HG03354 (cell line): ENCODE results near the gene PDZD2.
"Not testable (repeated sequence)": the region's sequence is repeated elsewhere in the genome, so short reads cannot be mapped to it uniquely, and the experiment has no call there.

Experiments used
- ATAC-seq: cut with Tn5 transposase; IDR thresholded peaks from one replicate; pipeline ENCODE4 v1.9.1; 2021; ENCODE audit warnings: mild to moderate bottlenecking; ENCODE audit not compliant: unreplicated experiment, poor library complexity, severe bottlenecking

PDZD2 gene

GRCh38 chr5:31728039-31728438 is 89.1 kb downstream of the PDZD2 start:
- ATAC-seq, result no peak

GRCh38 chr5:31728806-31729205 is 89.9 kb downstream of the PDZD2 start:
- ATAC-seq, result not testable (repeated sequence)

- no peak for ATAC-seq
Measured at GRCh38 chr5:31730139-31730538, 91.2 kb downstream of the PDZD2 start.

GRCh38 chr5:31731016-31731415 is 92.1 kb downstream of the PDZD2 start:
- no peak for ATAC-seq

GRCh38 chr5:31731710-31732301 is 92.9 kb downstream of the PDZD2 start:
- ATAC-seq, result no peak

GRCh38 chr5:31732821-31733220 is 93.9 kb downstream of the PDZD2 start:
- ATAC-seq, result not testable (repeated sequence)

- ATAC-seq, result no peak
Measured at GRCh38 chr5:31733371-31733770, 94.4 kb downstream of the PDZD2 start.

- ATAC-seq, result no peak
Measured at GRCh38 chr5:31736127-31736526, 97.2 kb downstream of the PDZD2 start.

- no peak for ATAC-seq
Measured at GRCh38 chr5:31738199-31738598, 99.3 kb downstream of the PDZD2 start.

- no peak for ATAC-seq
Measured at GRCh38 chr5:31741496-31741895, 102.6 kb downstream of the PDZD2 start.

GRCh38 chr5:31743678-31744077 is 104.7 kb downstream of the PDZD2 start:
- ATAC-seq, result no peak

GRCh38 chr5:31748458-31749172 is 109.7 kb downstream of the PDZD2 start:
- no peak for ATAC-seq

- no peak for ATAC-seq
Measured at GRCh38 chr5:31750215-31750614, 111.3 kb downstream of the PDZD2 start.

- ATAC-seq, result no peak
Measured at GRCh38 chr5:31751610-31752009, 112.7 kb downstream of the PDZD2 start.

GRCh38 chr5:31753700-31754357 is 114.9 kb downstream of the PDZD2 start:
- ATAC-seq, result no peak

GRCh38 chr5:31754358-31754704 is 115.4 kb downstream of the PDZD2 start:
- no peak for ATAC-seq

- no peak for ATAC-seq
Measured at GRCh38 chr5:31754741-31755675, 116.1 kb downstream of the PDZD2 start.

GRCh38 chr5:31755676-31756230 is 116.8 kb downstream of the PDZD2 start:
- no peak for ATAC-seq

GRCh38 chr5:31757806-31758205 is 118.9 kb downstream of the PDZD2 start:
- no peak for ATAC-seq
